Stimulated activated CD4-positive, alpha-beta T cell treated with anti-CD3 and anti-CD28 coated beads, Interleukin-4, amount 100 ng/mL, for 24 hours (primary cell): ENCODE results near the gene COLEC11.

ENCODE experiments used
- DNase-seq: peaks from one replicate; pipeline ENCODE4 v3.0.0-alpha.2; 2020

Gene COLEC11

DNA sequence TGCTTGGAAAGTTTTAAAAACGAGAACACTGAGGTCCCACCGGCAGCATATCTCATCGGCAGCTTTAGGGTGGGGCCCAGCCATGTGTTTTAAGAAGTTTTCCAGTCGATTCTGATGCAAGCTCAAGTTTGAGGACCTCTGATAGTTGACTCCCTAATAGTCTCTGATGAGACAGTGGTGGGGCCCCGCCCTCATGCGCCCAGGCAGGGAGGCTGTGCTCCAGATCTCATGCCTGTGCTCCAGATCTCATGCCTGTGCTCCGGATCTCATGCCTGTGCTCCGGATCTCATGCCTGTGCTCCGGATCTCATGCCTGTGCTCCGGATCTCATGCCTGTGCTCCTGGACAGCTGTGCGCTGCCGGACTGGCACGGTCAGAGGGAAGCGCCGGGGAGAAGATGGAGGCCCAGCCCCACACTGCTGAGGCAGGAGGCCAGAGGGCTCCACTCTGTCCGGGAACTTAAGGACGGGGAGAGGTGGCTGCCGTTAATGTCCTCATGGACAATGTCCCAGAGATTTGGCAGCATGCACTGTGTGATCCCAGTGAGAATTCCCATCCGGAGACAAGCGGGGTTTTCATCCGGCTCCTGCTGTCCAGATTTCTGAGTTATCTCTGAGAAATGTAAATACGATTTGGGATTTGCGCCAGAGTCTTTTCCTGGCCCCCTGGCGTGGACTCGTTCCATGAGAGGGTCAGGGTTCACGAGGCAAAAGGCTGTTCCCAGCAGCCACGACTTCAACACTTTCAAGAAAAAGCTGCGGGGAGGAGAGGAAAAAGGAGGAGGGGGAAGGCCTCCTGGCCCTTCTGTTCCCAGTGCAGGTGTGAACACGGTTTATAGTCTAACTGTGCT is 9.4 kb upstream of the COLEC11 start:
- no peak for DNase-seq

DNA sequence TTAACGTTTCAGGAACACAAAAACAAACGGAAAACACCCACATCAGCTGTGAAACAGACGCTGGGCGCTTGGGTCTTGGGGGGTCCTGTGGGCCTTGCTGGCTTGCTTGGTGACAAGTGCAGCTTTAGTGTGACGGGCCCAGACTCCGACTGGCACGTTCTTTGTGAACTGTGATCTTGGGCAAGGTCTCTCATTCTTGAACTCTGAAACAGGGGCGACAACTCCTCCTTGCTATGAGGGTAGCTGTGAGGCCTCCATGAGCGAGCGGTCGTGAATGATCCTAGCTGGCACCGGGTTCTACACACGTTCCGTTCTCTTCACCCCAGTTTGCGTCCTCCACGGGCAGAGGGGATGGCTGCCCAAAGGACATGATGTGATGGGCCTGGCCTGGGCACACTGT is 8.7 kb upstream of the COLEC11 start:
- no peak for DNase-seq

DNA sequence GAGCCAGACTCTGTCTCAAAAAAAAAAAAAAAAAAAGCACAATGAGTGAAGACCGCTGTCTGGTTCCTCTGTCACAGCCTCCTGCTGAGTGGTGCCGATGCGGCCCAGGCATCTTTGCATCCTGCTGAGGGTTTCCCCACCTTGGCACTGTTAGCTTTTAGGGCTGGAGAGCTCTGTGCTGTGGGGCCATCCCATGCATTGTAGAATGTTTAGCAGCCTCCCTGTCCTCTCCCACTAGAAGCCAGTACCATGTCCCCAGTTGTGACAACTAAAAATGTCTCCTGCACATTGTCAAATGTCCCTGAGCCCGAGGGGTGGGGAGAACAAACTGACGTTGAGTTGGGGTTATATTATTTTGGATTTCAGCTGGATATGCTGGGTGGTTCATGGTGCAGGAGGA is 7.9 kb upstream of the COLEC11 start:
- no peak for DNase-seq

DNA sequence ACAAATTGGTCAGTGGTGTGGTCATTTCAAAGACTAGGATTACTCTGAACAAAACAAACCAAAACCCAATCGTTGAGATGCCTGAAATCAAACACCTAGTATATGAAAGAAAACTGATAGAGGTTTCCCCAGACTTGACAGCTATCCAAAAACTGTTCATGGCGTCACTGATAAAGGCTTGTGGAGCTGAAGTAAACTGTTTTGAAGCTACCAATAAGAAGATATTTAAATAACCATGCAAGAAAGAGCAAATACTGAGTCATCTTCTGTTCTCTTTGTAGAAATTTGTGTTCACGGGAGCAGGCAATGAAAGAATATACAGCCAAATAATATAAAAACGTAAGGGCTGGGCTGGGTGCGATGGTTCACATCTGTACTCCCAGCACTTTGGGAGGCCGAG is 7.5 kb upstream of the COLEC11 start:
- no peak for DNase-seq

DNA sequence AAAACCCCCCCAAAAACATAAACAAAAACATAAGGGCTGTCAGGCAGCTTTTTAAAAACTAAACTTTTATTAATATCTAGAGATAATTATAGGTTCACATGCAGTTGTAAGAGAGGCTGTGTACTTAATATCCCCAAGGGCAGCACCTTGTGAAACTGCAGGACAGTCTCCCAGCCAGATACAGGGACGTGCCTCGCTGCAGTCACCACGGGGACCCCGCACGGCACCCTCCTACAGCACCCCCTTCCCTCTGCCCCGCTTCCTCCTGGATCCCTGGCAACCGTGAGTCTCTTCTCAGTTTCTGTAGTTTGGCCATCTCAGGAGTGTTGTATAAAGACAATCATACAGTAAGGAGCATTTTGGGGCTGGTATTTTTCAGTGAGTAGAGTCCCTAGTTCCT is 6.8 kb upstream of the COLEC11 start:
- DNase-seq, result no peak

DNA sequence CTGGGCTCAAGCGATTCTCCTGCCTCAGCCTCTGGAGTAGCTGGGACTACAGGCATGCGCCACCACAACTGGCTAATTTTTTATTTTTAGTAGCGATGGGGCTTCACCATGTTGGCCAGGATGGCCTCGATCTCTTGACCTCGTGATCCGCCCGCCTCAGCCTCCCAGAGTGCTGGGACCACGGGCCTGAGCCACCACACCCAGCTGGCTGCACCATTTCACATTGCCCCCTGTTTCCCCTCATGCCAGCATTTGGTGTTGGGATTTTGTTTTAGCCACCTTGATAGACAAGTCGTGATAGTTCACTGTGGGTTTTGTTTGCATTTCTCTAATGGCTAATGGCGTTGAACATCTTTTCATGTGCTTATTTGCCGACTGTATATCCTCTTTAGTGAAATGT is 5.8 kb upstream of the COLEC11 start:
- DNase-seq, result no peak

DNA sequence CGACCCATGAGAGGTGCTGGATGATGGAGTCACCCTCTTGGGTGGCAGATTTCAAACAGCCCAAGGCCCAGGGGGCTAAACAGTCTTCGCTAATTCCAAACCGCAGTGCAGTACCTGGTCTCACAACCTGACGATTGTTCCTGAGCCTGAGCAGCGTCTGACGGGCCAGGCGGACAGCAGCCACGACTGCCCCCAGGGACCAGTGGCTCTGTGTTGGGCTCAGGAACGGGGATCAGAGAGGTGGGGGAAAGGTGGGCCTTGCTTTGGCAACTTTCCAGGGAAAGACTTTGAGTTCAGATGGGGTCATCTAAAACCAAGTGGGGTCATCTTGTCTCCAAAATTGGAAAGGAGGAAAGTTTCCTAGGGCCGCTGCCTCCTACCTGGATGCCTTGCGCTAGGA is 492 bp downstream of the COLEC11 start:
- DNase-seq, result no peak

DNA sequence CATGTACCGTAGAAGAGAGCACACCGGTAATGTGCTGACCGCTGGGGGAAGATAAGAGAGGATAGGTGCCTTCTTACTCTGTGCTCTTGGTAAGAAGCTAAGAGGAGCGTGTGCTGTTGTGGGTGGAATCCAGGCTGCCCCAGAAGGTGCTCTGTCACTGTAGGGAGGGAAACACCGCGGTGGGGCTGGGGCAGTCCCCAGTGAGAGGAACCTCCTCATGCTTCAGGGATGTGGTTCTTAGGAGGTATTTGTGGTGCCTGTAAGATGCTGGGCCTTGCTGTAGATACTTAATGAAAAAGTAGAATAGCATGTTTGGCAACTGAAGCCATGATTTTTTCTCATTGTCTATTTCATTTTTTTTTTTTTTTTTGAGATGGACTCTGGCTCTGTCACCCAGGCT is 1.1 kb downstream of the COLEC11 start:
- peak; percentile 63 for DNase-seq

DNA sequence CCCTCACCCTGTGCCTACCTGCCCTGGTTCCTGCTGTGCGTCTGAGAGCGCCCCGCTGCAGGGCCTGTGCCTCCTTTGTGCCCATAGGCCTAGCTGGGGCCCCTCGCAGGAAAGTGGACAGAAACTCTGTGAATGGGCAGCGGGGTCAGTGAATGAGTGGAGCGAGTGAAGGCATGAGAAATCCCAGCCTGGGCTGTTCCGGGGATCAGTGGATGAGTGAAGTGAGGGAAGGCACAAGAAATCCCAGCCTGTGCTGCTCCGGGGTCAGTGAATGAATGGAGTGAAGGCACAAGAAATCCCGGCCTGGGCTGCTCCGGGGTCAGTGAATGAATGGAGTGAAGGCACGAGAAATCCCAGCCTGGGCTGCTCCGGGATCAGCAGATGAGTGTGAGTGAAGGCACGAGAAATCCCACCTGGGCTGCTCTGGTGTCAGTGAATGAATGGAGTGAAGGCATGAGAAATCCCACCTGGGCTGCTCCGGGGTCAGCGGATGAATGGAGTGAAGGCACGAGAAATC is 2.0 kb downstream of the COLEC11 start:
- DNase-seq, result no peak

DNA sequence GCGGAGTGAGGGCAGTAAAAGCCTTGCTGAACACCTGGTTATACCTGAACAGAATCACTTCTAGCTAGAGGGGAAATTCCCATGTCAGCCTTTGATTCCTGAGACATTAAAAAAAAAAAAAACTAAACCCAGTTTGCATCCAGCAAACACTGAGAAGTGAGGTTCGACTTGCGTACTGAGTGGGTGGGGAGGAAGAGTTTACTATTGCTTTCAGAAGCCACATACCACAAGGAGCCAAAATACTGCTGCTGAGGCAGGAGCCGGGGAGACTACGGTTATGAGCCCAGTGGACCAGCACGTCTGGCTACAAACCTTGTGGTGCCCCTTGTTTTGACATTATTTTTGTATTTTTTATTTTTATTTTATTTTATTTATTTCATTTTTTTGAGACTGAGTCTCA is 2.7 kb downstream of the COLEC11 start:
- peak; percentile 23 for DNase-seq

DNA sequence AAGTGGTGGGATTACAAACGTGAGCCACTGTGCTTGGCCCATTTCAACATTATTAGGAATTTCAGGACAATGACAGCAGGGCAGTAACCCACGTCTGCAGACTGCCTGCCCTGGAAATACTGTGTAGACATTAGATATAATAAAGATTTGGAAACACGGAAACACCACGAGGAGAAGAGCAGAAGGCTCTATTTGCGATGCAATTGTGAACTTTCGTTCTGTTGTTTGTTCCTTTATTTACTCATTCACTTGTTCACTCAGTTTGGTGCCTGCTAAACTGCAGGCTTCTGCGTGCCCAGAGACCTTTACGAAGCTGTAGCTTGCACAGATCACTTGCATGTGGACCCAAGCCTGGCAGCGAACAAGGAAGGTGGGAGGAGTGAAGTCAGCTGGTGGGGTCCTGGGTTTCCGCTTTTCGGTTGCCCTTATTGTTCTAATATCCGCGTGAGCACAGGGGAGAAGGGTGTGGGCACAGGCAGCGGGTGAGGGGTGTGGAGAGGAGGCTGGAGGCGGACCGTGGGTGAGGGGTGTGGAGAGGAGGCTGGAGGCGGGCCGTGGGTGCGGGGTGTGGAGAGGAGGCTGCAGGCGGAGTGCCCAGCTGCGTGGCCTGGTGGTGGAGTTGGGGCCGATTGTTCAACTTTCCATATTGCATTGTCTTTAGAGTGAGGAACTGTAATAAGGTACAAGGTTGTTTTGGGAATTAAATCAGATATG is 3.4 kb downstream of the COLEC11 start:
- DNase-seq, result no peak

DNA sequence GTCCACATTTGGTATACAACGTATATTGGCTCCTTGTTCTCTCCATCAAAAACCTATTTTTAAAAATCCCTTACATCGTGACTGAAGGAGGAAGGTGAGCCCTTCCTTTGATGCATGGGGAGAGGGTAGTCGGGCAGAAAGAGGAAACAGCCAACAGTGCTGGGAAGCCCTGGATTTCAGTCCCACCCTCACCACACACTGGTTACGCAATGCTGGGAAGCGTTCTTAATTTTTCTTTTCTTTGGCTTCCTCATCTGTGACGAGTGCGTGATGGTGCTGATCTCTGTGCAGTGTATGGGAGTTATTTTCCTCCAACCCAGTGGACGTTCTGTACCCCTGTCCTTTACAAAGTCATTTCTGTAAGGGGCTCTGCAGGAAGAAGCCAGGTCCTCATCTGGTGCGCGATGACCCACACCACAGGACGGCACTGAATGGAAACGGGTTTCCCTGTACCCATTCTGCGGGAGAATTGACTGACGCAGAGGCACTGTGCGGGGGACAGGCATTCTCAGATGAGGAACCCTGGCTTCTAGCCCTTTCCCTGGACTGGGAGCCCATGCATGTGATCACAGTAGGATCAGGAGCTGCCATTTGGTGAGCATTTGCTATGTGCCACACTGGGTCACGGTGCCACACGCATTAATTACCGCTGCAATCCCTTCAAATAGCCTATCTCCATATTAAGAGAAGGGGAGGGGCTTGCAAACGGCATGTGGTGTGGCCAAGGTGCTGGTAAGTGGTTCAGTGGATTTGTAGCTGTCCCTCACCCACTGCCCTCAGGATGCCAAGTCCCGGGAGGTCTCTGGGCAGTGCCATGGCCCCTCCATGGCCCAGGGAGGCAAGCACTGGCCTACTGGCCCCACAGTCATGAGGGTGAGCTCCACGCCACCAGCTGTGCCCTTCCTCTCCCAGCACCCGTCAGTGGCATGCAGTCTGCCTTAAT is 4.3 kb downstream of the COLEC11 start:
- no peak for DNase-seq

DNA sequence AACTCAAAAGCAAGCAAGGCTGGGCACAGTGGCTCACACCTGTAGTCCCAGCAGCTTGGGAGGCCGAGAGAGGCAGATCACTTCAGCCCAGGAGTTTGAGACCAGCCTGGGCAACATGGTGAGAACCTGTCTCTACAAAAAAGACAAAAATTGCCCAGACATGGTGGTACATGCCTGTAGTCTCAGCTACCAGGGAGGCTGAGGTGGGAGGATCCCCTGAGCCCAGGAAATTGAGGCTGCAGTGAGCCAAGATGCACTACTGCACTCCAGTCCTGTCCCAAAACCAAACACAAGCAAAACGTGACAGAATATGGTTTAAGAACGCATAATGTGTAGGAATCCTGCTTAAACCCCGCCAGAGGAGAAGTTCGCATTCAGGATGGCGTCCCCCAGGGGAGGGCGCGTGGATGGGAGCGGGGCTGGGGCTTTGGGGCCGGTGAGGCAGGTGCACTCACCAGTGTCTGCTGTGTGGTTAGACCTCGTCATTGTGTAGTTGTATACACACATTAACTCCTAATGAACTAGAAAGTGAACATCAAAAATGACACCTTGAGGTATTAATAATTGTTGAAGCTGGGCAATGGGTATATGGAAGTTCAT is 5.4 kb downstream of the COLEC11 start:
- no peak for DNase-seq

DNA sequence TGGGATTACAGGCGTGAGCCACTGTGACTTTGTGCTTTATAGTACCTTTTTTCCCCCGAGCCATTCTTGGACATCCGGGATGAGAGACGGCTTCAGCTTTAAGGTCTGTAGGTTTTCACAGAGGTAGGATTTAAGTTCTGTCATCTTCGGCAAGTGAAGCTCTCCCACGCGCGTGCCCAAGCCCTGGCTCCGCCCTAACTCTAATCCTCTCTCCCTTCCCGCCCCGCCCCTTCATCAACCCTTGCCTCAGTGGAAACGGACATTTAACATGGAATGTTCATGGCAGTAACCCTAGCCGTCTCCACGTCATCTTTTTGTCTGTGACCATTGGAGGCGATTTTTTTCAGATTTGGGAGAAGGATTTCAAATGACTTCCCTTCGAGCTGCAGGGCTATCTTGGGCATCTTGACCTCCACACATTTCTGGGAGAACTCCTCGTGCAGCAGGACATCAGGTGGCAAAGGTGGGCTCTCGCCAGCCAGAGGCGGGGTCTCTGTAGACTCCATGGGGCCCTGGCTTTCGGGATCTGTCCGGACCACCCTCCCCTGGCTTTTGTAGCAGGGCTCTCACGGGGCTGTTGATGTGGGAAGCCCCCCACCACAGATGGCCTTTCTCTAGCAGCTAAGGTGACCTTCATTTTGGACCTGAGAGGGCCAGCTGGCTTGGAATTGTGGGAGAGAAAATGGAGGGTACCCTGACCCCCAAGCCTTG is 6.8 kb downstream of the COLEC11 start:
- DNase-seq, result no peak

DNA sequence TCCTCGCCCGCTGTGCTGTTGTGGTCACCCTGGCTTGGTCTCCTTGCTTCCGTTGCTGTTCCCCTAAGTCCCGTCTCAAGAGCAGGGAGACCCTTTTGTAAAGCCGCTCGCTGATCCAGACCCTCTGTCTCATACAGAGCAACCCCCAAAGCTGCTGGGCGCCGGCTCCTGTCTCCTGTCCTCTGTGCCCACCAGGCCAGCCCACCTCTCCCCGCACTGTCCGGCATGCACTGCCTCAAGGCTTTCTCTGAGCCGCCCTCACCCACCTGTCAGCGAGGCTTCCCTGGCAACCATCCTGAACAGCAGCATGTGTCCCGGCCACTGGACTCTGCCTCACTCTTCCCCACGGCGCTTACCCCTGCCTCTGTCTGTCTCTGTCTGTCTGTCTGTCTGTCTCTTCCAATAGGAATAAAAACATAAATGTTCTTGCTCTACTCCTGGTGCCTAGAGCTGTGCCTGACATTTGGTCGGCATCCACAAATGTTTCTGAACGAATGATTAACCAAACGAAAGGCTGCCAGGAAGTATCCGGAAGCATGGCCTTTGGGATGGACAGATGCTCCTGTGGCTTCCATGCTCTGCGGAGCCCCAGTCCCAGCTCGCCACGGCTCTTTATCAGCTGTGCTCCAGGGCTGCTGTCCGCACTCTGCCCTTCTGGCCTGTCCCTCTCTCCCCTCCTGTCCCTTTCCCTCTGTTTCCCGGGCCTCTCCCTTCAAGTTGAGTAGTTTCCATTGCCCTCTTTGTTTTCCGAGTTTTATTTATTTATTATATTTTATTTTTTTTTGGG is 7.8 kb downstream of the COLEC11 start:
- no peak for DNase-seq

DNA sequence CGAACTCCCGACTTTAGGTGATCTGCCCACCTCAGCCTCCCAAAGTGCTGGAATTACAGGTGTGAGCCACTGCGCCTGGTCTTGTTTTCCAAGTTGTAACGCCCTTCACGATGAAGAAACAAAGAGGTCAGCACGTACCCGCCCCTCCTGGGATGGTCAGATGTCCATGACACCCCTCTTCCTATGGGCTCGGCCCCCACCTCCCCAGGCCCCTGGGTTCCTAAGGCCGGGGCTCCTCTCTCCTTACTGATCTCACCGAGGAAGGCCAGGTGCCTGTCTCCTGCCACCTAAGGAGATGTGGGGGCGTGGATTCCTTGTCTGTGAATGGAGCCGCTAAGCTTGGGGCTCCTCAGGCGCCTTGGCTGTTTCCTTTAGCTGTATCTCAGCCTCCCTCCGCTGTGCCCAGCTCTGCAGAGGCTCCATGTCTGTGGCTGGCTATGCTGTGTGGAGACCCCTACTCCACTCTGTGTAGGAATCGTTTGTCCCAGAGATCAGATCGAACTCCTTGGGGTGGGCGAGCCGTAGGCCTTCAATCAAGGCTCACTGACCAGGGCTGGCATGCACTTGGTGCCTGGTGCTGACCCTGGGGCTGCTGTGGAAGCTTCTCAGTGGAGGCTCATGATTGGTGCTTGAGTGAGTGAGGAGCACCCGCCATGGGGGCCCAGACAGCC is 8.8 kb downstream of the COLEC11 start:
- DNase-seq, result no peak

DNA sequence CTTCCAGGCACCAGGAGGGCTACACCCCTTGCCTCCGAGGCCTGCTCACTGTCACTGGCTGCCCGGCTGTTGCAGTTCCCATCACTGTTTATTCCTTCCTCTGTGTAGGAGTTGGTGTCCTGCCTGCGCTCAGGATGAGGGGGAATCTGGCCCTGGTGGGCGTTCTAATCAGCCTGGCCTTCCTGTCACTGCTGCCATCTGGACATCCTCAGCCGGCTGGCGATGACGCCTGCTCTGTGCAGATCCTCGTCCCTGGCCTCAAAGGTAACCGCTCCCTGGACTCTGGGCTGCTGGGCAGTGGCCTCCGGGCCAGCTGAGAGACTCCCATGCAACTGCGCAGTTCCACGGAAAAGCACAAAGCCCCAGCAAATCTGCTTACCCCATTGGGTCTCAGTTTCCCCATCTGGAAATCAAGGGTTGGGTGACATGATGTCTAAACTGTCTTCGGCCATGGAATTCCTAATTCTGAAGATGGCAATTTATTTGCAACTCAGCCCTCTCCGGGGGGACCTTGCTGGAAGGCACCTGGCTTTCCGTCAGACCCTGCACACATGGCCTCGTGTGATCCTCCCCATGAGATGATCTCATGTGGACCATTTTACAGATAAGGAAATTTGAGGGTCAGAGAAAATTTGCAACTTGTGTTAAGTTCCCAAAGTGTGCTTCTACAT is 9.4 kb downstream of the COLEC11 start:
- no peak for DNase-seq

DNA sequence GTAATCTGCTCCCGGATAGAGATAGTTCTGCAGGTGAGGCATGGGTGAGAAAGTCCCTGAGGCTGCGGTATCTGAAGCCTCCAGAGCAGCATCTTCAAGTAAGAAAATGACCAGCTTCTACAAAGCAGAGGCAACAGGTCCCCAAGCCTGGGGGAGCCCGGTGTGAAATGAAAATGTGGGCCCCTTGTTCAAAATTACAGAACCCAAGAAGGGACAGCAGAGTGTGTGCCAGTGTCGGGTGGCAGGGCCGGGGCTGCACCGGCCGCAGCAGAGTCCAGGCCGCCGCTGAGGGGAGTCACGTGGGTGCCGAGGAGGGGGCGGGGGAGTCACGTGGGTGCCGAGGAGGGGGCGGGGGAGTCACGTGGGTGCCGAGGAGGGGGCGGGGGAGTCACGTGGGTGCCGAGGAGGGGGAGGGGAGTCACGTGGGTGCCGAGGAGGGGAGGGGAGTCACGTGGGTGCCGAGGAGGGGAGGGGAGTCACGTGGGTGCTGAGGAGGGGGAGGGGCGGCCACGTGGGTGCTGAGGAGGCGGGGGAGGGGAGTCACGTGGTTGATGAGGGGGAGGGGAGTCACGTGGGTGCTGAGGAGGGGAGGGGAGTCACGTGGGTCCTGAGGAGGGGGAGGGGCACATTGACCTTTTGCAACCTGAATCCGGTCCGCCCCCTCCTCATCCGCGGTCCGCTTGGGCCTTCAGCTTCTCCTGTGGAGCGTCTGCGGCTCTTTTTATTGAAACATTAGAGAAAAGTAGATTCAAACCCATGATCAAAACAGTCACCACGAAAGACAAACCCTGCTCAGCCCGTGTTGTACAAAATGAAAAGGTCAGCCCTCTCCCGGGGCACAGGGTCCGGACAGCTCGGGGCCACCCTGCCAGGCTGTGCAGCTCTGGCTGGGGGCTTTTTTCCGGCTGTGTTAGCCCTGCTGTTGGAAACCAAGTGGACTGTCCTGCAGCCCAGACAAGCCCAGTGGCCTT is 10.4 kb downstream of the COLEC11 start:
- DNase-seq, result peak; percentile 51

DNA sequence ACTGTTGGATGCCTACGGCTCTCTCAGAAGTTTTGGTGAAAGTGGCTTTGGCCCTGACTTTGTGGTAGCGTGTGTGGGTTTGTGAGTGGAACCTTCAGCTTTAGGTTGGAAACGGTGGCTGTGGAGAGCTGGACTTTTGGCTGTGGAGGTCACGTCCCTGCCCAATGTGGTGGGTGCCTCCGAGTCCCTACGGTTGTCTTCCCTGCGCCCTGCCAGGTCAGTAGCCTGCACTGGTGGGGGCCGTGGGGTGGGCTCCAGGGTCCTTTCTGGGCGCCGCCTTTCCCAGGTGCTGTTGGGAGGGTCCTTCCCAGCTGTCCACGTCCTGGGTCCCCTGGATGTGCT is 11.1 kb downstream of the COLEC11 start:
- no peak for DNase-seq
